HEK293T (cell line): Measurements from ENCODE around the gene KAZALD1.

Experiments used
- CTCF ChIA-PET: fragments of 350-600 bp; formaldehyde crosslinking; extraction: SDS; loops from one replicate; lab custom pipeline; 2021; ENCODE audit warnings: antibody characterized with exemption, inconsistent platforms; lab: Yijun Ruan, JAX
- POLR2A ChIA-PET: fragments of 350-600 bp; formaldehyde crosslinking; extraction: SDS; loops from one replicate; lab custom pipeline; 2020; ENCODE audit warnings: antibody characterized with exemption, inconsistent platforms; lab: Yijun Ruan, JAX
- DNase-seq: peaks from one replicate; pipeline ENCODE4 v3.0.0; 2012; ENCODE audit warnings: mixed read lengths; ENCODE audit errors: extremely low spot score
- ARNT ChIP-seq: fragments of 450-650 bp; IDR thresholded peaks from 2 replicates; pipeline ENCODE4 v1.6.1; 2017; ENCODE audit warnings: mild to moderate bottlenecking
- BHLHE40 ChIP-seq: fragments of 450-650 bp; IDR thresholded peaks from 2 replicates; pipeline ENCODE4 v1.6.1; 2016; ENCODE audit warnings: mild to moderate bottlenecking, moderate library complexity, borderline replicate concordance
- CTBP1 ChIP-seq: fragments of 450-650 bp; IDR thresholded peaks from 2 replicates; pipeline ENCODE4 v1.6.1; 2016; ENCODE audit warnings: borderline replicate concordance
- ELF4 ChIP-seq: fragments of 450-650 bp; IDR thresholded peaks from 2 replicates; pipeline ENCODE4 v1.6.1; 2017; ENCODE audit warnings: antibody characterized with exemption
- FOXA1 ChIP-seq: fragments of 450-650 bp; IDR thresholded peaks from 2 replicates; pipeline ENCODE4 v1.6.1; 2016; ENCODE audit warnings: mild to moderate bottlenecking
- FOXK2 ChIP-seq: fragments of 450-650 bp; IDR thresholded peaks from 2 replicates; pipeline ENCODE4 v1.6.1; 2016; ENCODE audit warnings: mild to moderate bottlenecking
- FOXM1 ChIP-seq: fragments of 450-650 bp; IDR thresholded peaks from 2 replicates; pipeline ENCODE4 v1.6.1; 2017; ENCODE audit warnings: mild to moderate bottlenecking, borderline replicate concordance
- HDGF ChIP-seq: fragments of 450-650 bp; IDR thresholded peaks from 2 replicates; pipeline ENCODE4 v1.6.1; 2017; ENCODE audit warnings: antibody characterized with exemption, borderline replicate concordance
- L3MBTL2 ChIP-seq: fragments of 450-650 bp; conservative IDR thresholded peaks from 2 replicates; pipeline ENCODE4 v1.6.1; 2016; ENCODE audit warnings: mild to moderate bottlenecking
- LEF1 ChIP-seq: fragments of 450-650 bp; IDR thresholded peaks from 2 replicates; pipeline ENCODE4 v1.6.1; 2017; ENCODE audit warnings: mild to moderate bottlenecking, borderline replicate concordance
- NFRKB ChIP-seq: fragments of 450-650 bp; IDR thresholded peaks from 2 replicates; pipeline ENCODE4 v1.6.1; 2016; ENCODE audit warnings: mild to moderate bottlenecking, moderate library complexity
- SP1 ChIP-seq: fragments of 450-650 bp; IDR thresholded peaks from 2 replicates; pipeline ENCODE4 v1.6.1; 2017
- SUZ12 ChIP-seq: fragments of 450-650 bp; IDR thresholded peaks from 2 replicates; pipeline ENCODE4 v1.6.1; 2016; ENCODE audit warnings: mild to moderate bottlenecking
- TARDBP ChIP-seq: fragments of 450-650 bp; IDR thresholded peaks from 2 replicates; pipeline ENCODE4 v1.6.1; 2016
- ZNF384 ChIP-seq: fragments of 450-650 bp; IDR thresholded peaks from 2 replicates; pipeline ENCODE4 v1.6.1; 2016
- TF ChIP-seq, protein P1 (sequence below): fragments of 450-650 bp; IDR thresholded peaks from 2 replicates; pipeline ENCODE4 v1.6.1; 2016

KAZALD1 gene

GRCh38 chr10:101054876-101055275, 6.9 kb upstream of the KAZALD1 start:
- no peak for TF ChIP-seq BHLHE40
- no peak for TF ChIP-seq TARDBP
- TF ChIP-seq ARNT, result no peak
- TF ChIP-seq FOXM1, result no peak
- TF ChIP-seq, protein P1, sequence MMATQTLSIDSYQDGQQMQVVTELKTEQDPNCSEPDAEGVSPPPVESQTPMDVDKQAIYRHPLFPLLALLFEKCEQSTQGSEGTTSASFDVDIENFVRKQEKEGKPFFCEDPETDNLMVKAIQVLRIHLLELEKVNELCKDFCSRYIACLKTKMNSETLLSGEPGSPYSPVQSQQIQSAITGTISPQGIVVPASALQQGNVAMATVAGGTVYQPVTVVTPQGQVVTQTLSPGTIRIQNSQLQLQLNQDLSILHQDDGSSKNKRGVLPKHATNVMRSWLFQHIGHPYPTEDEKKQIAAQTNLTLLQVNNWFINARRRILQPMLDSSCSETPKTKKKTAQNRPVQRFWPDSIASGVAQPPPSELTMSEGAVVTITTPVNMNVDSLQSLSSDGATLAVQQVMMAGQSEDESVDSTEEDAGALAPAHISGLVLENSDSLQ, result no peak
- no peak for TF ChIP-seq HDGF
- no peak for TF ChIP-seq CTBP1
- no peak for TF ChIP-seq SUZ12
- TF ChIP-seq SP1, result no peak
- TF ChIP-seq ELF4, result no peak
- no peak for TF ChIP-seq ZNF384
- TF ChIP-seq FOXK2, result no peak
- no peak for TF ChIP-seq LEF1
- no peak for TF ChIP-seq L3MBTL2
- no peak for TF ChIP-seq NFRKB
- TF ChIP-seq FOXA1, result no peak
- CTCF ChIA-PET, result interaction anchor here (1.0 to 7.0 kb wide), 5 partner anchors 10 to 35 kb away, joined by 4 to 63 read pairs (median 5); no protein-coding TSS in a partner anchor
- POLR2A ChIA-PET, result interaction anchor here (0.8 to 6.2 kb wide), 4 partner anchors 8 to 13 kb away, joined by 4 to 81 read pairs (median 6); partner anchors contain the start of gene KAZALD1
- no peak for DNase-seq

- DNase-seq, result no peak
- POLR2A ChIA-PET, result interaction anchor here (0.8 to 6.2 kb wide), 4 partner anchors 8 to 14 kb away, joined by 4 to 81 read pairs (median 6); partner anchors contain the start of gene KAZALD1
- CTCF ChIA-PET, result interaction anchor here (1.0 to 7.0 kb wide), 8 partner anchors 10 to 84 kb away, joined by 3 to 63 read pairs (median 4); no protein-coding TSS in a partner anchor
- no peak for TF ChIP-seq NFRKB
These were observed 6.4 kb upstream of the KAZALD1 start for GRCh38 chr10:101055411-101055810.

DNA sequence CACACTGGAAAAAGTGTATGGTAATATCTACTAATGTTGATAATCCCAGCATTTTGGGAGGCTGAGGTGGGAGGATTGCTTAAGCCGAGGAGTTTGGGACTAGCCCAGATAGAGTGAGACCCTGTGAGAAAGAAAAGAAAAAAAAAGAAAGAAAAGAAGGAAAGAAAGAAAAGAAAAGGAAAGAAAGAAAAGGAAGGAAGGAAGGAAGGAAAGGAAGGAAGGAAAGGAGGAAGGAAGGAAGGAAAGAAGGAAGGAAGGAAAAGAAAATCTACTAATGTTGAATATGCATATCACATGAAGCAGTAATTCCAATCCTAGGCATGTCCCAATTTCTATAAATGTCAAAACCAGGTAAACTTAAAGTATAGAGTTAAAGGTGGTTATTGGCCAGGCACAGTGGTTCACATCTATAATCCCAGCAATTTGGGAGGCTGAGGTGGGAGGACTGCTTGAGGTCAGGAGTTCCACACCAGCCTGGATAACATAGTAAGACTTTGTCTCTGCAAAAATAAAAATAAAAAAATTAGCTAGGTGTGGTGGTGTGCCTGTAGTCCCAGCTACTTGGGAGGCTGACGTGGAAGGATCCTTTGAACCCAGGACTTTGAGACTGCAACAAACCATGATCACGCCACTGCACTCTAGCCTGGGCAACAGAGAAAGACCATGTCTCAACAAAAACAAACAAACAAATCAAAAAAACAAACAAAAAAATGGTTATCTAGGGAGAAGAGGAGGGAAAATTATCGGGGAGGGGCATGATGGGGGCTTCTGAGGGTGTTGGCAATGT, 5.2 kb upstream of the KAZALD1 start:
- ChIA-PET POLR2A (interaction anchor here (1.4 to 1.5 kb wide), 2 partner anchors 13 kb away, joined by 4 to 8 read pairs; no protein-coding TSS in a partner anchor), CTCF (interaction anchor here (1.2 to 7.0 kb wide), 4 partner anchors 10 to 39 kb away, joined by 4 to 63 read pairs (median 8); no protein-coding TSS in a partner anchor)
- no peak for DNase-seq
- TF ChIP-seq BHLHE40 (no peak), NFRKB (no peak), TARDBP (no peak), LEF1 (no peak), FOXA1 (no peak), SUZ12 (no peak), FOXK2 (no peak), ARNT (no peak), ZNF384 (no peak), FOXM1 (no peak), ELF4 (no peak), CTBP1 (no peak), L3MBTL2 (no peak)
- TF ChIP-seq, protein P1, result no peak

DNA sequence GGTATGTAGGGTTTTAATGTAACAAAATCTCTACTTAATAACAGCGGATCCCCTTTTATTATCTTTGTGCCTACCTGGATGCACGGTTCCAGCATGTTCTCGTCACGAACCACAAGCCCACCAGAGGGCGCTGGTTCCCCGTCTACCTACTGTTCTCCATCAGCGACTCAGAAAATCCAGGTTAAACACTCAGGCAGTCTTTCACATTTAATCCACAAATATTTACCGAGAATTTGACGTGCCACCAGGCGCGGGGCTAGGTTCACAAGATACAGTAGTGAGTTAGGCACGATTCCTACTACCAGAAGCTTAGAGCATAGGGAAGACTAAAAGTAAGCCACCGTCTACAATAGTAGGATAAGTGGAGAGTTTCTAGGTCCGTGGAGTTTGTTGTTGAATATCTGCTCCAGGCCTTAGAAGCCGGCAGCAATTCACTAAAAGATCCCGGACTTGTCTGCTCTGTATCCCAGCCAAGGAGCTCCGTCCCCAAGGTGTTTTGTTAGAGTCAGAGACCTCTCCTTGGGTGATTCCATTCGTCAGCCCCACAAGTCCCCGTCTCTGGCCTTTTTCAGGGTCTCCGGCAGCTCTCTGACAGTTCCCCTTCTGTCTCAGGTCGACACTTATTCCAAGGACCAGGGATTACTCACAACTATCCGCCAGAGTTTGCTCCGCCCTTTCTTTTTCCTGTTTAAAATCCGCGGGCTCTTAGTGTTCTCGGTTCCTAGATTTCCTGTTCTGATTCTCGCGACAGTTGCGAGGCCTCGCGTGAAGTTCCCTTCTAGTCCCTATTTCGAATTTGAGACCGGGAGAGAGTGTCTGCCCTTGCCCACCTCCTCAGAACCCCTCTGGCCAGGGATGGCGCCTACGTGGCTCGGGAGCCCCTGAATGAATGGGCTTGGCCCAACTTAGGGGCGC, 1.5 kb upstream of the KAZALD1 start:
- DNase-seq, result peak; percentile 88
- ChIA-PET CTCF (interaction anchor here (0.7 to 4.5 kb wide), 11 partner anchors 9 to 176 kb away, joined by 3 to 30 read pairs (median 3); no protein-coding TSS in a partner anchor), POLR2A (interaction anchor here (0.7 to 9.2 kb wide), 14 partner anchors 8 to 86 kb away, joined by 3 to 81 read pairs (median 4); partner anchors contain the start of genes PDZD7 and SFXN3)
- TF ChIP-seq CTBP1, result peak; percentile 73
- TF ChIP-seq LEF1, result no peak

- CTCF ChIA-PET, result interaction anchor here (0.7 to 4.5 kb wide), 13 partner anchors 10 to 81 kb away, joined by 3 to 30 read pairs (median 5); no protein-coding TSS in a partner anchor
- DNase-seq, result peak; percentile 99
- TF ChIP-seq LEF1, result peak; percentile 66; the same call in 1 of the 2 replicates
- no peak for TF ChIP-seq SUZ12
- TF ChIP-seq ZNF384, result no peak
- TF ChIP-seq CTBP1, result no peak
- no peak for TF ChIP-seq ELF4
- TF ChIP-seq L3MBTL2, result 0 out of 2 replicates have a peak, but pooled peaks have one; percentile 69
- TF ChIP-seq FOXA1, result no peak
- TF ChIP-seq FOXM1, result no peak
- POLR2A ChIA-PET, result interaction anchor here (0.7 to 9.2 kb wide), 23 partner anchors 9 to 85 kb away, joined by 3 to 81 read pairs (median 4); partner anchors contain the start of genes PDZD7 and SFXN3
These were observed 702 bp upstream of the KAZALD1 start for GRCh38 chr10:101060951-101061623.
